H1 (cell line): ENCODE measurements around the gene ARSB. TPM values are rescaled to one million over a fixed set of nuclear protein-coding genes. Genes with fewer than 3 reads are reported as not detected.

ENCODE experiments used
- GTF2F1 ChIP-seq: IDR thresholded peaks from 2 replicates; pipeline ENCODE4 v1.6.1; 2012; ENCODE audit warnings: low read depth, low read length, improper control_type of control experiment, borderline replicate concordance
- SUZ12 ChIP-seq: fragments of 200-600 bp; sonication (generic); IDR thresholded peaks from 2 replicates; pipeline ENCODE4 v1.6.1; 2012; ENCODE audit warnings: mild to moderate bottlenecking, inconsistent platforms, low read length, moderate library complexity, mixed read lengths
- polyA plus RNA-seq, 7 experiments: library from polyadenylated mRNA; depleted of rRNA in 3 of 7; stranded (reverse) in 5 of 7; unstranded in 2 of 7; fragments of >200 nt in 5 of 7; fragments of 200-250 nt in 2 of 7; gene quantifications; 1 replicate in 5 of 7; 2 replicates in 1 of 7; 4 replicates in 1 of 7; pipeline versions ENCODE4 v1.2.1 to v1.2.3, GENCODE V29; 2011 to 2013; ENCODE audit warnings: missing spikeins in 2 of 7, mixed read lengths in 2 of 7
- total RNA-seq: library from RNA; stranded (reverse); fragmentation: NEBNext Ultra II Directional; extraction: Animal tissue kit (Norgen Biotek cat#: 25700); gene quantifications from 2 replicates; pipeline ENCODE4 v1.2.1, GENCODE V29; 2021

ARSB gene
- total and polyA plus RNA-seq, 2 of the 8 experiments (the other 6 are each of a cell fraction or from before 2014, with no cell fraction given), result 6.4 to 13.9 TPM

DNA sequence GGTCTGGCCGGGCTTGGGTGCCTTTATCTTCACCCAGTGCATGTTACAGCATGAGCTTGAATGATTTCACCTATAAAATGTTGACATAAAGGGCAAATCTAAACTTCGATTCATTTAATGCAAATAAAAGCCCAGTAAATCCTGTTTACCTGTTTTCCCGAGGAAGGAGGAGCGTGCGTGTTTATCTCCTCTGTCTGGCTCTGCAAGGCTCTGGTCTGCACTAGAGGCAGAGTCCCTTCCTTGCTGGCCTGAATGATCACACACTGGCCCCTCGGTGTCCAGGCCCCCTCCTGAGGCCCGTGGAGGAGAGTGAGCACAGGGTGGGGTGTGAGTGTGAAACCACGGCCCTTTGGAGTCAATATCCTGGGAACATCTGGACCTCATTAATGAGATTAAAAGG is 211.5 kb downstream of the ARSB start (continued):
- no peak for TF ChIP-seq SUZ12
- no peak for TF ChIP-seq GTF2F1
